Activated T-helper 1 cell treated with Interleukin-2 at 50 U/mL for 16 hours (primary cell): Measurements from ENCODE around the gene ACAD9.
A peak's percentile ranks its signal among the peaks of the same experiment; 100 is the strongest.
"Not testable (repeated sequence)": the region's sequence is repeated elsewhere in the genome, so short reads cannot be mapped to it uniquely, and the experiment has no call there.

Source experiments
- DNase-seq: peaks from one replicate; pipeline ENCODE4 v3.0.0-alpha.2; 2020; ENCODE audit warnings: low read depth

The ACAD9 gene

GRCh38 chr3:128861491-128861890 is 17.9 kb upstream of the ACAD9 start:
- no peak for DNase-seq

- no peak for DNase-seq
Observed at GRCh38 chr3:128863560-128863959, 15.9 kb upstream of the ACAD9 start.

DNA sequence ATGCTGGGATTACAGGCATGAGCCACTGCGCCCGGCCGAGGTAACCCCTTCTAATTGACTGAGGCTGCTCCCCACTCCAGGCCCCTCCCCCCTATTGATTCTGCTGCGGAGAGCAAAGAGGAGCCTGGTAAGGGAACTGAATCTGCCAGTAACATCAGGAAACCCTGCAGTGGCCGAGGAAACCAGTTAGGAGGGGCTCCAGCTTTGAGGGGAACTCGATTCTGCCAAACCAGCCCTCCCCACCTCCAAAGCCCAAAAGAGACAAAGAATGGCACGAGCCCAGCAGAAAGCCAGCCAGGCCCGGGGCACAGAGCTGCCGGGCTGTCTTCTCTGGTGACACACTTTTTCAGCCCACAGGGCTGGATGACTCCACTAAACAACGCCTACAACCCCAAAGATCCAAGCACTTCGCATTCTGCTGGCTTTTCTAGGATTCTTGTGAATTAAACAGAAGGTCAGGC is 15.0 kb upstream of the ACAD9 start:
- no peak for DNase-seq

- not testable (repeated sequence) for DNase-seq
Observed at GRCh38 chr3:128864849-128865804, 14.3 kb upstream of the ACAD9 start.

- DNase-seq: no peak
Observed at GRCh38 chr3:128867200-128868125, 12.0 kb upstream of the ACAD9 start.

- no peak for DNase-seq
Observed at GRCh38 chr3:128870347-128870746, 9.1 kb upstream of the ACAD9 start.

DNA sequence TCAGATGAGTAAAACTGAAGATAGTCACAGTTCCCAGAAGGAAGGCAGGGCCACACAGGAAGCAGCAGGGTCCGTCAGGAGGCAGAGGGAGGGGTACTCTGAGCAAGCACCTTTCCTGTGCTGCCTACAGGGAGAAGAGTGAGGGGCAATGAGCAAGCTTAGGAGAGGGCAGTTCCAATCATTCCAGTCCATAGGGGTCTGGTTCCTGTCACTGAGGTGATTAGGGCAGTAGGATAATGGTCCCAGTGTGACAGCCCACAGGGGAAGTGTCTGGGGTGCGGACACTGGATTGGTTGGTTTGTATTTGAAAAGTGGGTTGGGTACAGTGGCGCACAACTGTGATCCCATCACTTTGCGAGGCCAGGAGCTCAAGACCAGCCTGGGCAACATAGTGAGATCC is 7.1 kb upstream of the ACAD9 start:
- DNase-seq: no peak

- DNase-seq: no peak
Observed at GRCh38 chr3:128872744-128873143, 6.7 kb upstream of the ACAD9 start.

GRCh38 chr3:128873244-128874022 is 6.0 kb upstream of the ACAD9 start:
- no peak for DNase-seq

GRCh38 chr3:128874481-128875180 is 4.8 kb upstream of the ACAD9 start:
- no peak for DNase-seq

DNA sequence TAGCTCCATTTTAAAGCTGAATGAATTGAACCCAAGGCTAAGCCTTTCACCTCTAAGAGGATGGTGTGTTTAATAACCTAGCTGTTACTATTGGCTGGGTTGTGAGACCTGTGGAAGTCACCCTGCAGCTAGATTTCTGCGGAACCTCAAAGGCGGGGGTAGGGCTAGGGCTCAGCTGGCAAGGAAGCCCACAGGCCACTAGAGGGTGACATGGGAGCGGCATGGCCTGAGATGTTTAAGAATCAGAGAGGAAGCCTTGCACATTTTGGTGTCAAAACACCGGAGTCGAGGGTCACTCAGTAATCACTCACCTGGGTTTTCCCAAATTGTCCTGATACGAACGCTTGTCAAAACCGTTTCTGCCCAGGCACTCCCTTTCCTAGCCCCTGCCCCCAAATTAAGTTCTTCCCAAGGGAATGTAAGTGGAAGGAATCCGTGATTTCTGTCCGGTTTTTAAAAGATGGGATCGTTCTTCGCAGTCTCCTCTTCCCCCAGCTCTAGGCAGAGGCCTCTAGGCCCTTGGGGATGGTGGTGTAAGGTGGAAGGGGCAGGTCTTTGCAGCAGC is 3.8 kb upstream of the ACAD9 start:
- DNase-seq: peak; percentile 33

DNA sequence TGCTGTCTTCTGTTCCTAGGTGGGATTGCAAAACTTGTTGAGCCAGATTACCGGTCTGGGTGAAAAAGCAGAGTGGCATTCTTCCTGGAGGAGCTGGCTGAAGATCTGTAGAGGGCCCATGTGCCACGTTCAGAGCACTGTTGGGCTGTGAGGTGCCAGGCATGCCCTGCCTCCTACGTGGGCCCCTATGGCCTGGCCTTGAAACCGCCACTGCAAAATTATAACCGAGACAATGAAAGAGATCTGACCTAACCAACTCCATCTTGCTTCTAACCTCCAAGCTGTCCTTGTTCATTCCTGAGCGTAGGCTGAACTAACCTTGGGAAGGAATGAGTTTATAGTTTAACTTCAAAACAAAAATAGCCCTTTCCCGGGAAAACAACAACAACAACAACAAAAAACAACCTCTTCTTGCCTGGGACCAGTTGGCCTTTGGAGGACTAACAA is 1.4 kb upstream of the ACAD9 start:
- no peak for DNase-seq

GRCh38 chr3:128878556-128879124 is 780 bp upstream of the ACAD9 start:
- no peak for DNase-seq

GRCh38 chr3:128879991-128880390 is 571 bp downstream of the ACAD9 start:
- no peak for DNase-seq

GRCh38 chr3:128880455-128880854 is 1.0 kb downstream of the ACAD9 start:
- DNase-seq: not testable (repeated sequence)

DNA sequence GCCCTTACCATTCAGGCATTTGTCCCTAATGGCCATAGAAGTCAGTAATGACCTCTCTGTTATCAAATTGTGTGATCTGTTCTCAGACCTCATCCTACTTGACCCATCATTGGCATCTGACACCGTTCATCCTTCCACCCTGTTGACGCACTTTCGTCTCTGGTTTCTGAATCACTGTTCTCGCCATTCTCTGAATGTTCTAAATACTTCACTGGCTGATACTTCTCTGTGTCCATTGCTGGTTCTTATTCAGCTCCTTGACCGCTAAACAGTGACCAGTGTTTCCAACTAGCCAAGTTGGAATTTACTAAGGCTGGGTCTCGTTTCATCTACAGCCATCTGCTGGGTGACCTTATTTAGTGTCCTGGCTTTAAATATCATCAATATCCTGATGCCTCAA is 2.2 kb downstream of the ACAD9 start:
- DNase-seq: no peak

- DNase-seq: no peak
Observed at GRCh38 chr3:128882719-128883118, 3.3 kb downstream of the ACAD9 start.

- DNase-seq: no peak
Observed at GRCh38 chr3:128884992-128885391, 5.6 kb downstream of the ACAD9 start.

- DNase-seq: no peak
Observed at GRCh38 chr3:128889139-128889894, 9.9 kb downstream of the ACAD9 start.
